GM12891 (cell line): ENCODE results near the gene DGKI.

Experiments used
- POLR2A ChIP-seq: IDR thresholded peaks from 2 replicates; pipeline ENCODE4 v1.6.1; 2011; ENCODE audit warnings: low read depth, low read length, control low read depth
- POLR2AphosphoS5 ChIP-seq: IDR thresholded peaks from 2 replicates; pipeline ENCODE4 v1.6.1; 2011; ENCODE audit warnings: low read depth, low read length, control low read depth
- POU2F2 ChIP-seq: IDR thresholded peaks from 2 replicates; pipeline ENCODE4 v1.6.1; 2011; ENCODE audit warnings: low read depth, mild to moderate bottlenecking, control low read depth, low read length, moderate library complexity
- SPI1 ChIP-seq: IDR thresholded peaks from 2 replicates; pipeline ENCODE4 v1.6.1; 2011; ENCODE audit warnings: low read depth, low read length, control low read depth
- TAF1 ChIP-seq: IDR thresholded peaks from 2 replicates; pipeline ENCODE4 v1.6.1; 2011; ENCODE audit warnings: low read depth, low read length, control low read depth

DNA sequence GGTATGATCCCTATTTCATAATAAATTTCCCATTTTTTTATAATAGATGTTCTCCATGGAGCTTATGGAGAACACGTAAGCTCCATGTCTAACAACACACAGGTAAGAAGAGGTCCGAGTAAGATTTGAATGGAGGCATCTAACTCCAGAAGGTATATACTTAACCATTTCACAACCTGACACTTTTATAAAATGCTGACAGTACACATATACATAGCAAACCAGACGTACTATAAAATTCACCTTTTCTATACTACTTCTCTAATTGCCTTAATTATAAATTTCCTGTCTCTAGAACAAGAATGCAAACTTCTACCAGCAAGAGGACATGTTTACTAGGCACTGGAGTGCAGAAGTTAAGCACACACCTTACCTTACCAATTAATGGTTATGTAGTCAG, 151.3 kb downstream of the DGKI start:
- TF ChIP-seq SPI1 (no peak), POLR2A (no peak), POLR2AphosphoS5 (no peak), TAF1 (no peak), POU2F2 (no peak)
